Daoy (cell line): Measurements from ENCODE around the gene AAK1. TPM values are rescaled to one million over a fixed set of nuclear protein-coding genes. Genes with fewer than 3 reads are reported as not detected.
"Not testable (repeated sequence)": the region's sequence is repeated elsewhere in the genome, so short reads cannot be mapped to it uniquely, and the experiment has no call there.

ENCODE experiments used
- DNase-seq: peaks from one replicate; pipeline ENCODE4 v3.0.0-alpha.2; 2015; ENCODE audit warnings: low read depth
- total RNA-seq: library from RNA; depleted of rRNA; stranded (reverse); fragments of >200 nt; shearing (Covaris generic); gene quantifications from 2 replicates; pipeline ENCODE4 v1.2.3, GENCODE V29; 2014

Gene AAK1
- total RNA-seq, 1 experiment from 2014 or later = 23.4 TPM

- no peak for DNase-seq
These were observed 18.3 kb downstream of the AAK1 start for GRCh38 chr2:69625078-69625795.

- no peak for DNase-seq
These were observed 18.9 kb downstream of the AAK1 start for GRCh38 chr2:69624611-69625010.

- no peak for DNase-seq
These were observed 19.4 kb downstream of the AAK1 start for GRCh38 chr2:69624131-69624530.

GRCh38 chr2:69623236-69623635, 20.3 kb downstream of the AAK1 start:
- DNase-seq = no peak

GRCh38 chr2:69622805-69623204, 20.7 kb downstream of the AAK1 start:
- not testable (repeated sequence) for DNase-seq

- DNase-seq = not testable (repeated sequence)
These were observed 21.5 kb downstream of the AAK1 start for GRCh38 chr2:69622017-69622540.

- no peak for DNase-seq
These were observed 22.1 kb downstream of the AAK1 start for GRCh38 chr2:69621440-69621839.

- no peak for DNase-seq
These were observed 22.7 kb downstream of the AAK1 start for GRCh38 chr2:69620870-69621269.

- DNase-seq = no peak
These were observed 23.8 kb downstream of the AAK1 start for GRCh38 chr2:69619725-69620124.

- DNase-seq = no peak
These were observed 25.2 kb downstream of the AAK1 start for GRCh38 chr2:69618362-69618761.

GRCh38 chr2:69617744-69618143, 25.8 kb downstream of the AAK1 start:
- DNase-seq = no peak

- peak; percentile 22 for DNase-seq
These were observed 26.8 kb downstream of the AAK1 start for GRCh38 chr2:69616755-69617154.

- no peak for DNase-seq
These were observed 27.6 kb downstream of the AAK1 start for GRCh38 chr2:69615969-69616368.

GRCh38 chr2:69615078-69615625, 28.4 kb downstream of the AAK1 start:
- peak; percentile 4 for DNase-seq

GRCh38 chr2:69612707-69613106, 30.8 kb downstream of the AAK1 start:
- DNase-seq = no peak

GRCh38 chr2:69612200-69612599, 31.3 kb downstream of the AAK1 start:
- DNase-seq = no peak

- DNase-seq = no peak
These were observed 35.4 kb downstream of the AAK1 start for GRCh38 chr2:69608109-69608508.

GRCh38 chr2:69606771-69607170, 36.8 kb downstream of the AAK1 start:
- not testable (repeated sequence) for DNase-seq

- no peak for DNase-seq
These were observed 38.3 kb downstream of the AAK1 start for GRCh38 chr2:69605284-69605683.

- DNase-seq = no peak
These were observed 38.7 kb downstream of the AAK1 start for GRCh38 chr2:69604836-69605235.

- DNase-seq = no peak
These were observed 39.4 kb downstream of the AAK1 start for GRCh38 chr2:69604026-69604678.

- DNase-seq = no peak
These were observed 40.3 kb downstream of the AAK1 start for GRCh38 chr2:69603146-69603743.
